ENCODE results near the gene TMEM151B.
"Not testable (repeated sequence)": the region's sequence is repeated elsewhere in the genome, so short reads cannot be mapped to it uniquely, and the experiment has no call there.

The TMEM151B gene

DNA sequence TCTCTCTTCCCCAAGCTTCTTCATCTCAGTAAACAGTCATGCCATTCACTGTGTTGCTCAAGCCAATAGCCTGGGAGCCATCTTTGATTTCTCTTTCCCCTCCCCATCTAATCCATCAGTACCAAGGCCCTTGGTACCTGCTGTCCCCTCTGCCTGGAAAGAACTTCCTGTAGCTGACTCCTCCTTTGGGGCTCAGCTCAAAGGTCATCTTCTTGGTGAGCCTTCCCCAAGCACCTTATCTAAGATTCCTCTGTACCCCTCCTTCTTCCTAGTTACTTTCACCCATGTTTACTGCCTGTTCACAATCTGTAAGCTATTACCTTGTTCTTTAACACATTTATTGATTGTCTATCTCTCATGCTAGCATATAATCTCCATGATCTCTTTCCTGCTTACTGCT lies 39.4 kb downstream of the TMEM151B start:
- TF ChIP-seq, protein P1, sequence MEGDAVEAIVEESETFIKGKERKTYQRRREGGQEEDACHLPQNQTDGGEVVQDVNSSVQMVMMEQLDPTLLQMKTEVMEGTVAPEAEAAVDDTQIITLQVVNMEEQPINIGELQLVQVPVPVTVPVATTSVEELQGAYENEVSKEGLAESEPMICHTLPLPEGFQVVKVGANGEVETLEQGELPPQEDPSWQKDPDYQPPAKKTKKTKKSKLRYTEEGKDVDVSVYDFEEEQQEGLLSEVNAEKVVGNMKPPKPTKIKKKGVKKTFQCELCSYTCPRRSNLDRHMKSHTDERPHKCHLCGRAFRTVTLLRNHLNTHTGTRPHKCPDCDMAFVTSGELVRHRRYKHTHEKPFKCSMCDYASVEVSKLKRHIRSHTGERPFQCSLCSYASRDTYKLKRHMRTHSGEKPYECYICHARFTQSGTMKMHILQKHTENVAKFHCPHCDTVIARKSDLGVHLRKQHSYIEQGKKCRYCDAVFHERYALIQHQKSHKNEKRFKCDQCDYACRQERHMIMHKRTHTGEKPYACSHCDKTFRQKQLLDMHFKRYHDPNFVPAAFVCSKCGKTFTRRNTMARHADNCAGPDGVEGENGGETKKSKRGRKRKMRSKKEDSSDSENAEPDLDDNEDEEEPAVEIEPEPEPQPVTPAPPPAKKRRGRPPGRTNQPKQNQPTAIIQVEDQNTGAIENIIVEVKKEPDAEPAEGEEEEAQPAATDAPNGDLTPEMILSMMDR (IDR thresholded peaks at IDR 0.05; ENCODE audit: low read depth, low read length, missing control alignments), result no peak
- in situ Hi-C loops (cut with HindIII; ENCODE audit: low sequenced_read_pairs), result loop anchor here (5.0 kb wide), 1 partner anchor 52 kb away; the partner anchor contains the start of gene SLC35B2
- no peak overlapping the region for H3K4me3 ChIP-seq (ENCODE audit: low read depth, low read length)
- no peak for DNase-seq (ENCODE audit: low read depth)

GRCh38 chr6:44310241-44310640 lies 40.0 kb downstream of the TMEM151B start:
- H3K4me3 ChIP-seq (ENCODE audit: low read depth, low read length), result no peak overlapping the region
- no peak for DNase-seq (ENCODE audit: low read depth)
- TF ChIP-seq, protein P1 (IDR thresholded peaks at IDR 0.05; ENCODE audit: low read depth, low read length, missing control alignments), result no peak
- in situ Hi-C loops (cut with HindIII; ENCODE audit: low sequenced_read_pairs), result no loop called here

DNA sequence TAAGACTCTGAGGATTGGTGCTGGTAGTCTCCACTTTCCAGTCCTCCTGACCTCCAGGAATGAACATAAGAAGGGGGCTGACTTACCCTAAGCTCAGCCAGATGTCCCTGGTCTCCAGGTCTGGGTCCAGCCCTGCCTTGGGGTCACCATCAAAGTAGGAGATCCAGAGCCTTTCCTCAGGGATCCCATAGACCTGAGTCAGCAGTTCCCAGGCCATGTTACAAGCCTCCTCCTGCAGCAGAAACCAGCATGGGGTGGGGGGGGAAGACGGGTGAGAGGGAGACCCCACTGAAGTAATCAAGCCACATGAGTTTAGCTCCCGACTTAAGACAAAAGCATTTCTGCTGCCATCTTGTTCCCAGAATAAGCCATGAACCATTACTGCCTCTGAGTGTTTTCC lies 41.1 kb downstream of the TMEM151B start:
- TF ChIP-seq, protein P1 (IDR thresholded peaks at IDR 0.05; ENCODE audit: low read depth, low read length, missing control alignments), result no peak
- no peak for DNase-seq (ENCODE audit: low read depth)
- no peak overlapping the region for H3K4me3 ChIP-seq (ENCODE audit: low read depth, low read length)
- in situ Hi-C loops (cut with HindIII; ENCODE audit: low sequenced_read_pairs), result no loop called here

DNA sequence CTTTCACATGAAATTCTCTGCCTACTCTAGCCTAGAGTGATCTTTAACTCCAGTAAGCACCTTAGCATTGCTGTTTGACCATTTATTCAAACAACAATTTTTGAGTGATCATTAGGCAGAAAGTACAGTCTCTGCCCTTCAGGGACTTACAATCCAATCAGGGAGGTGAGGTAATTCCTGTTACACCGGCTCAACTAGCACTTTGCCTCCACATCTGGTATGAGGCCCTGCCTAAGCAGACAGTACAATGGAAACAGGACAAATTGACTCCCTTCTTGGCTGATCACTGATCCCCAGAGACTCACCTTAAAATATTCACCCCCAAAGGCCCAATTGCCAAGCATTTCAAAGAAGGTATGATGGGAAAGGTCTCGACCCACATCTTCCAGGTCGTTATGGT lies 41.5 kb downstream of the TMEM151B start:
- no peak overlapping the region for H3K4me3 ChIP-seq (ENCODE audit: low read depth, low read length)
- no peak for DNase-seq (ENCODE audit: low read depth)
- in situ Hi-C loops (cut with HindIII; ENCODE audit: low sequenced_read_pairs), result no loop called here
- TF ChIP-seq, protein P1 (IDR thresholded peaks at IDR 0.05; ENCODE audit: low read depth, low read length, missing control alignments), result no peak

- TF ChIP-seq, protein P1 (IDR thresholded peaks at IDR 0.05; ENCODE audit: low read depth, low read length, missing control alignments), result peak; percentile 99
- H3K4me3 ChIP-seq (ENCODE audit: low read depth, low read length), result peak within 1 kb of the TSS; percentile 91
- in situ Hi-C loops (cut with HindIII; ENCODE audit: low sequenced_read_pairs), result no loop called here
Measured at GRCh38 chr6:44312901-44313788, 42.9 kb downstream of the TMEM151B start, which contains the start of gene AARS2. Gene AARS2 (minus strand): TSS chr6:44313347. CDS start chr6:44313323, 24 bp downstream.

DNA sequence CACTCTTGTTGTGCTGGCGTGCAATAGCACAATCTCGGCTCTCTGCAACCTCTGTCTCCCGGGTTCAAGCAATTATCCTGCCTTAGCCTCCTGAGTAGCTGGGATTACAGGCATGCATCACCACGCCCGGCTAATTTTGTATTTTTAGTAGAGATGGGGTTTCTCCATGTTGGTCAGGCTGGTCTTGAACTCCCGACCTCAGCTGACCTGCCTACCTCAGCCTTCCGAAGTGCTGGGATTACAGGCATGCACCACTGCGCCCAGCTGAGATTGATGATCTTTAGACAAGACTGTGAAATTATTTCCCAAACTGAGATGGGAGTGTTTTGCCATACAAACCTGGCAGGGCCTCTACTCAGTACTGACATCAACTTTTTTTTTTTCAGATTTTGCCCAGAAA lies 44.4 kb downstream of the TMEM151B start:
- in situ Hi-C loops (cut with HindIII; ENCODE audit: low sequenced_read_pairs); H3K4me3 ChIP-seq (ENCODE audit: low read depth, low read length); DNase-seq (ENCODE audit: low read depth): not testable (repeated sequence)

More at GRCh38 chr6:44312901-44313788, 42.9 kb downstream of the TMEM151B start, which contains the start of gene AARS2:
- peak; percentile 57 for DNase-seq (ENCODE audit: low read depth)

- in situ Hi-C loops (cut with HindIII; ENCODE audit: low sequenced_read_pairs), result no loop called here
- TF ChIP-seq, protein P1 (IDR thresholded peaks at IDR 0.05; ENCODE audit: low read depth, low read length, missing control alignments), result no peak
- H3K4me3 ChIP-seq (ENCODE audit: low read depth, low read length), result no peak overlapping the region
- DNase-seq (ENCODE audit: low read depth), result no peak
Measured at GRCh38 chr6:44315516-44315915, 45.3 kb downstream of the TMEM151B start.
